K562 (cell line): Measurements from ENCODE around the gene HSPA6.
A peak's percentile ranks its signal among the peaks of the same experiment; 100 is the strongest.
"Not testable (repeated sequence)": the region's sequence is repeated elsewhere in the genome, so short reads cannot be mapped to it uniquely, and the experiment has no call there.

ENCODE experiments used
- ATF6 ChIP-seq: sonication (generic); formaldehyde crosslinking; IDR thresholded peaks from 2 replicates; pipeline ENCODE4 v1.4.0; 2020; ENCODE audit warnings: mild to moderate bottlenecking, missing genetic modification reagents
- EZH2 ChIP-seq: IDR thresholded peaks from 2 replicates; pipeline ENCODE4 v1.6.1; 2012; ENCODE audit warnings: low read depth, mild to moderate bottlenecking, inconsistent platforms, low read length, borderline replicate concordance
- HDAC6 ChIP-seq: IDR thresholded peaks from 2 replicates; pipeline ENCODE4 v1.6.1; 2012; ENCODE audit warnings: low read depth, mild to moderate bottlenecking, control low read depth, inconsistent platforms, low read length, moderate library complexity
- MYNN ChIP-seq, 2 experiments: sonication (generic); formaldehyde crosslinking in 1 of 2; IDR thresholded peaks; 2 replicates each; pipeline versions ENCODE4 v1.5.0 to v1.6.1; 2016 to 2020; ENCODE audit warnings: antibody characterized with exemption in 1 of 2, missing genetic modification reagents in 1 of 2
- NFXL1 ChIP-seq: fragments of 450-650 bp; formaldehyde crosslinking; IDR thresholded peaks from 2 replicates; pipeline ENCODE4 v1.4.0; 2021; ENCODE audit warnings: mild to moderate bottlenecking
- PHF8 ChIP-seq: fragments of 200-600 bp; sonication (generic); IDR thresholded peaks from 2 replicates; pipeline ENCODE4 v1.6.1; 2012; ENCODE audit warnings: mixed run types, mild to moderate bottlenecking, inconsistent platforms, low read length, moderate library complexity, borderline replicate concordance
- POLR2AphosphoS5 ChIP-seq: IDR thresholded peaks from 2 replicates; pipeline ENCODE4 v1.6.1; 2011; ENCODE audit warnings: mild to moderate bottlenecking, low read depth, low read length, moderate library complexity; ENCODE audit not compliant: control insufficient read depth, insufficient read depth
- TOE1 ChIP-seq, 2 experiments: fragments of 450-650 bp in 1 of 2; sonication (generic) in 1 of 2; formaldehyde crosslinking in 1 of 2; IDR thresholded peaks; 2 replicates each; pipeline versions ENCODE4 v1.7.1 to v1.8.0; 2016 to 2022; ENCODE audit warnings: borderline replicate concordance in 2 of 2, mild to moderate bottlenecking in 2 of 2, antibody characterized with exemption in 1 of 2, inconsistent platforms in 1 of 2, low read depth in 1 of 2, missing genetic modification reagents in 1 of 2, moderate library complexity in 1 of 2
- ZFP30 ChIP-seq: fragments of 250-450 bp; sonication (Bioruptor Pico); IDR thresholded peaks from 2 replicates; pipeline ENCODE4 v1.8.0; 2022; ENCODE audit warnings: moderate library complexity, mild to moderate bottlenecking, inconsistent platforms, borderline replicate concordance
- TF ChIP-seq, protein P1 (sequence below): IDR thresholded peaks from 2 replicates; pipeline ENCODE4 v1.6.1; 2012; ENCODE audit warnings: low read depth, low read length, improper control_type of control experiment, borderline replicate concordance
- TF ChIP-seq, protein P2 (sequence below): sonication (generic); formaldehyde crosslinking; IDR thresholded peaks from 2 replicates; pipeline ENCODE4 v1.9.0; 2022; ENCODE audit warnings: mild to moderate bottlenecking, missing genetic modification reagents
- TF ChIP-seq, protein P3 (sequence below): sonication (generic); formaldehyde crosslinking; IDR thresholded peaks from 2 replicates; pipeline ENCODE4 v1.8.0; 2022; ENCODE audit warnings: mild to moderate bottlenecking, missing genetic modification reagents

DNA sequence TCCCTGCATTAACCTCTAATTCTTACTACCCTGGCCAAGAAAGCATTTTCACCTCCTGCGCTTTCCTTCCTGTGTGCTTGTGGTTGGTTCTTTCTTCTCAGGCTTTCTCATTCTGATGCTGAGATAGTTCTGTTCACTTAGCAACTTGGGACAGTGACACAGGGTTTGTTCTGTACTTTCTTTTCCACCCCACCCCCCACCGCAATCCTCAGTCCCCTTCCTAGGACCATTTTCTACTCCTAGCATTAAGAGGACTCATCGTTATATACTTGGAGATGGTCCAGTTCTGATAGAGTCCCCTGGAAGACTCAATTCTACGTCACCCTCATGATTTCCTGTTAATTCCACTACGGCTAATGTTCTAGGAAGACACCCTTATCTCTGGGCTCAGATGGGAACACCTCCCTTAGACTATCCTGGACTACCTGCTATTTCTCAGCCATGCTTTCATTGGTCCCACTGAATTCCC lies 17.8 kb downstream of the HSPA6 start:
- TF ChIP-seq, protein P1, sequence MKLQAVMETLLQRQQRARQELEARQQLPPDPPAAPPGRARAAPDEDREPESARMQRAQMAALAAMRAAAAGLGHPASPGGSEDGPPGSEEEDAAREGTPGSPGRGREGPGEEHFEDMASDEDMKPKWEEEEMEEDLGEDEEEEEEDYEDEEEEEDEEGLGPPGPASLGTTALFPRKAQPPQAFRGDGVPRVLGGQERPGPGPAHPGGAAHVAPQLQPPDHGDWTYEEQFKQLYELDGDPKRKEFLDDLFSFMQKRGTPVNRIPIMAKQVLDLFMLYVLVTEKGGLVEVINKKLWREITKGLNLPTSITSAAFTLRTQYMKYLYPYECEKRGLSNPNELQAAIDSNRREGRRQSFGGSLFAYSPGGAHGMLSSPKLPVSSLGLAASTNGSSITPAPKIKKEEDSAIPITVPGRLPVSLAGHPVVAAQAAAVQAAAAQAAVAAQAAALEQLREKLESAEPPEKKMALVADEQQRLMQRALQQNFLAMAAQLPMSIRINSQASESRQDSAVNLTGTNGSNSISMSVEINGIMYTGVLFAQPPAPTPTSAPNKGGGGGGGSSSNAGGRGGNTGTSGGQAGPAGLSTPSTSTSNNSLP = peak; percentile 86
- TF ChIP-seq ZFP30 (CRISPR knock-in tag); HDAC6; NFXL1 (CRISPR knock-in tag); PHF8; ATF6 (CRISPR knock-in tag); TOE1 (CRISPR knock-in tag; IDR thresholded peaks at IDR 0.05; ENCODE audit: borderline replicate concordance, low read depth); MYNN (IDR thresholded peaks at IDR 0.05); MYNN (CRISPR knock-in tag; IDR thresholded peaks at IDR 0.05); EZH2; POLR2AphosphoS5: not testable (repeated sequence)
- TF ChIP-seq, protein P2, sequence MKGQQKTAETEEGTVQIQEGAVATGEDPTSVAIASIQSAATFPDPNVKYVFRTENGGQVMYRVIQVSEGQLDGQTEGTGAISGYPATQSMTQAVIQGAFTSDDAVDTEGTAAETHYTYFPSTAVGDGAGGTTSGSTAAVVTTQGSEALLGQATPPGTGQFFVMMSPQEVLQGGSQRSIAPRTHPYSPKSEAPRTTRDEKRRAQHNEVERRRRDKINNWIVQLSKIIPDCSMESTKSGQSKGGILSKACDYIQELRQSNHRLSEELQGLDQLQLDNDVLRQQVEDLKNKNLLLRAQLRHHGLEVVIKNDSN (CRISPR knock-in tag) = not testable (repeated sequence)
- TF ChIP-seq, protein P3, sequence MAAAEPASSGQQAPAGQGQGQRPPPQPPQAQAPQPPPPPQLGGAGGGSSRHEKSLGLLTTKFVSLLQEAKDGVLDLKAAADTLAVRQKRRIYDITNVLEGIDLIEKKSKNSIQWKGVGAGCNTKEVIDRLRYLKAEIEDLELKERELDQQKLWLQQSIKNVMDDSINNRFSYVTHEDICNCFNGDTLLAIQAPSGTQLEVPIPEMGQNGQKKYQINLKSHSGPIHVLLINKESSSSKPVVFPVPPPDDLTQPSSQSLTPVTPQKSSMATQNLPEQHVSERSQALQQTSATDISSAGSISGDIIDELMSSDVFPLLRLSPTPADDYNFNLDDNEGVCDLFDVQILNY (CRISPR knock-in tag) = not testable (repeated sequence)
- peak; percentile 44; the same call in 1 of the 2 replicates for TF ChIP-seq TOE1 (IDR thresholded peaks at IDR 0.05; ENCODE audit: borderline replicate concordance)
